ENCODE data around the gene RLN2. TPM values are rescaled to one million over a fixed set of nuclear protein-coding genes. Genes with fewer than 3 reads are reported as not detected.
"Not testable (repeated sequence)": the region's sequence is repeated elsewhere in the genome, so short reads cannot be mapped to it uniquely, and the experiment has no call there.

Gene RLN2
- total RNA-seq, 1 experiment from 2014 or later = 3.7 TPM

- TF ChIP-seq CTCF (conservative IDR thresholded peaks at IDR 0.05) = peak; percentile 38; the same call in 1 of the 3 replicates
- no peak overlapping the region for H2BK120ac ChIP-seq (ENCODE audit: low read depth, low read length, poor library complexity, severe bottlenecking)
- H3K4me1 ChIP-seq (ENCODE audit: insufficient read depth, low read length) = no peaks in the 10 kb centered on the region
- no peak overlapping the region for H2AK5ac ChIP-seq (ENCODE audit: insufficient read length, low read length)
- no peak overlapping the region for H4K91ac ChIP-seq (ENCODE audit: insufficient read length, low read depth, low read length)
- H3K27me3 ChIP-seq (ENCODE audit: insufficient read depth, low read length) = no peaks in the 10 kb centered on the region
- H2AFZ ChIP-seq (ENCODE audit: low read length) = no peak overlapping the region
- Mint-ChIP-seq H3K4me1 (peaks cover 0 to 2% of the 10 kb centered on the region in 2 experiments; a peak in 1 of 4 replicates), H3K27me3 (ENCODE audit: low read depth) (no peaks in the 10 kb centered on the region), H3K36me3 (ENCODE audit: insufficient read depth in 1 of 3, low read depth in 3 of 3) (peaks cover 0 to 7% (median 3%) of the 10 kb centered on the region in 3 experiments; a peak in 2 of 7 replicates), H3K27ac (no peak overlapping the region), H3K9me3 (peaks cover 5% of the 10 kb centered on the region in 2 experiments; a peak in 3 of 5 replicates), H3K4me3 (no peak overlapping the region)
- no peaks in the 10 kb centered on the region for H3K79me2 ChIP-seq (ENCODE audit: insufficient read depth, low read length)
- H3K14ac ChIP-seq (ENCODE audit: insufficient read depth, low read length) = no peak overlapping the region
- no peak for DNase-seq
- no CpG with 5 or more reads among the region's 1 CpG for WGBS (ENCODE audit: extremely low coverage, insufficient read length, low lambda C conversion rate)
- H4K20me1 ChIP-seq (ENCODE audit: control insufficient read depth, insufficient read depth, insufficient read length) = no peaks in the 10 kb centered on the region
- no peak overlapping the region for H4K5ac ChIP-seq (ENCODE audit: insufficient read length, low read depth, low read length)
- H3K4me2 ChIP-seq (ENCODE audit: insufficient read depth, insufficient read length, low read length) = no peak overlapping the region
- no peaks in the 10 kb centered on the region for H3K9me3 ChIP-seq (ENCODE audit: control insufficient read depth, low read depth, low read length)
- no peak overlapping the region for H4K8ac ChIP-seq (replicated peaks; ENCODE audit: insufficient read length, low read depth, low read length)
- H2BK15ac ChIP-seq (ENCODE audit: low read depth, low read length) = no peak overlapping the region
- H3K79me1 ChIP-seq (ENCODE audit: insufficient read depth, low read depth, low read length, poor library complexity, severe bottlenecking) = no peaks in the 10 kb centered on the region
- H3K27ac ChIP-seq (ENCODE audit: insufficient read length, low read depth, low read length) = no peak overlapping the region
- no peaks in the 10 kb centered on the region for H3K23me2 ChIP-seq (ENCODE audit: insufficient read length, low read depth, low read length, poor library complexity, severe bottlenecking)
- H3K4ac ChIP-seq (ENCODE audit: low read depth, low read length) = no peak overlapping the region
- no peak overlapping the region for H3T11ph ChIP-seq (ENCODE audit: low read length)
- no peak overlapping the region for H2BK12ac ChIP-seq (ENCODE audit: insufficient read length, low read depth, low read length)
- H2BK5ac ChIP-seq (ENCODE audit: insufficient read length, low read length) = no peak overlapping the region
- H2BK20ac ChIP-seq (ENCODE audit: low read depth, low read length, poor library complexity, severe bottlenecking) = no peak overlapping the region
- H3K23ac ChIP-seq (ENCODE audit: insufficient read length, low read depth, low read length) = no peak overlapping the region
- H3K9ac ChIP-seq (ENCODE audit: extremely low read depth, insufficient read length, low read length) = no peak overlapping the region
- no peak overlapping the region for H3K18ac ChIP-seq (ENCODE audit: insufficient read length, low read depth, low read length)
- no peak overlapping the region for H3K56ac ChIP-seq (ENCODE audit: insufficient read length, low read depth, low read length)
Observed at GRCh38 chr9:5321058-5321457, 16.5 kb upstream of the RLN2 start.

GRCh38 chr9:5316406-5316805 is 11.9 kb upstream of the RLN2 start:
- H3K4me3 Mint-ChIP-seq; H4K5ac ChIP-seq (ENCODE audit: insufficient read length, low read depth, low read length); H2BK12ac ChIP-seq (ENCODE audit: insufficient read length, low read depth, low read length); H3K56ac ChIP-seq (ENCODE audit: insufficient read length, low read depth, low read length); H3K23me2 ChIP-seq (ENCODE audit: insufficient read length, low read depth, low read length, poor library complexity, severe bottlenecking); H4K91ac ChIP-seq (ENCODE audit: insufficient read length, low read depth, low read length); DNase-seq; H3K27me3 ChIP-seq (ENCODE audit: insufficient read depth, low read length); H3K27ac Mint-ChIP-seq; H3T11ph ChIP-seq (ENCODE audit: low read length); H4K20me1 ChIP-seq (ENCODE audit: control insufficient read depth, insufficient read depth, insufficient read length); H2BK15ac ChIP-seq (ENCODE audit: low read depth, low read length); H3K9me3 ChIP-seq (ENCODE audit: control insufficient read depth, low read depth, low read length); H4K8ac ChIP-seq (replicated peaks; ENCODE audit: insufficient read length, low read depth, low read length); H2BK5ac ChIP-seq (ENCODE audit: insufficient read length, low read length); H3K4ac ChIP-seq (ENCODE audit: low read depth, low read length); H3K79me1 ChIP-seq (ENCODE audit: insufficient read depth, low read depth, low read length, poor library complexity, severe bottlenecking); H3K4me2 ChIP-seq (ENCODE audit: insufficient read depth, insufficient read length, low read length); H3K27ac ChIP-seq (ENCODE audit: insufficient read length, low read depth, low read length); H2AK5ac ChIP-seq (ENCODE audit: insufficient read length, low read length); H2AFZ ChIP-seq (ENCODE audit: low read length); H3K4me1 ChIP-seq (ENCODE audit: insufficient read depth, low read length); H3K27me3 Mint-ChIP-seq (ENCODE audit: low read depth); H3K9ac ChIP-seq (ENCODE audit: extremely low read depth, insufficient read length, low read length); H3K23ac ChIP-seq (ENCODE audit: insufficient read length, low read depth, low read length); H3K14ac ChIP-seq (ENCODE audit: insufficient read depth, low read length); H2BK120ac ChIP-seq (ENCODE audit: low read depth, low read length, poor library complexity, severe bottlenecking); H3K4me1 Mint-ChIP-seq; H3K79me2 ChIP-seq (ENCODE audit: insufficient read depth, low read length); H2BK20ac ChIP-seq (ENCODE audit: low read depth, low read length, poor library complexity, severe bottlenecking); H3K18ac ChIP-seq (ENCODE audit: insufficient read length, low read depth, low read length): not testable (repeated sequence)
- H3K36me3 Mint-ChIP-seq (ENCODE audit: insufficient read depth in 1 of 3, low read depth in 3 of 3) = peaks cover 4 to 16% (median 5%) of the 10 kb centered on the region in 3 experiments; a peak in 5 of 7 replicates
- H3K9me3 Mint-ChIP-seq = peaks cover 10 to 15% of the 10 kb centered on the region in 2 experiments; a peak in 4 of 5 replicates
- no CpG with 5 or more reads among the region's 1 CpG for WGBS (ENCODE audit: extremely low coverage, insufficient read length, low lambda C conversion rate)
